ENCODE data around the gene LDHB.
A peak's percentile ranks its signal among the peaks of the same experiment; 100 is the strongest.
"Not testable (repeated sequence)": the region's sequence is repeated elsewhere in the genome, so short reads cannot be mapped to it uniquely, and the experiment has no call there.

LDHB gene

DNA sequence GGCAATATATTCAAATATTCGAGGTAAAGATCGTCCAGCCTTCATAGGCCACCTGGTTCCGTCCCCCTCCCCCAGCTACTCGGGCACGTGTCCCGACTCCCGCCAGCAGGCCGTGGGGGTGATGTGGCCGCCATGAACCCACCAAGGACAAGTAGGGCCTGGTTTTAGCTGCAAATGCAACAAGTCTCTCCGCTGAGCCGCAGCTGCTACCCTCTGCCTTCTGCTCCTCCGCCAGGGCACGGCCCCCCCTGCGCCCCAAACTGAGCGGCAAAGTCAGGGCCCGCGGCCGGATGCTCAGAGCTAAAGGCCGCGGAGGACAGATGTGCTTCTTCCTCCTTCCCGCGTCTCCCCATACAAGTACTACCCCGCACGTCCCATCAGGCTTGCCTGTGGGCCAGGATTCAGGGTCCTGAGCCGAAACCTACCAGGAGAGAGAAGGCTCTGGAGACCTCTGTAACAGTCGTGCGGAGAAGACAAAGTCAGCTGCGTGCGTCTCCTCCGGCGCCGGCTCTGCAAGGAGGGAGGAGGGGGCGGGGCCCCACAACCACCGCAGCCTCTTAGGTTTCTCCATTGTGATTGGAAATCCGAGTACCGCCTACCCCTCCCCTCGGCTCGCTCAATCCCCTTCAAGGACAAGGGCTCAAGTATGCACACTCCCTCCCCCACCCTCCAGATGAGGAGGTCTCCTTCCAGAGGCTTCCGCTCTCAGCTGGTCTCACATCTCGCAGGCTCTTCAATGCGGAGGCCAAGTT, at the start of gene LDHB:
Gene LDHB, minus strand, starts transcription at position 517 of the 752 bp plus-strand sequence. CDS start 3,171 bp downstream, outside the sequence.
- peak; percentile 85 to 92 (median 89) for DNase-seq

DNA sequence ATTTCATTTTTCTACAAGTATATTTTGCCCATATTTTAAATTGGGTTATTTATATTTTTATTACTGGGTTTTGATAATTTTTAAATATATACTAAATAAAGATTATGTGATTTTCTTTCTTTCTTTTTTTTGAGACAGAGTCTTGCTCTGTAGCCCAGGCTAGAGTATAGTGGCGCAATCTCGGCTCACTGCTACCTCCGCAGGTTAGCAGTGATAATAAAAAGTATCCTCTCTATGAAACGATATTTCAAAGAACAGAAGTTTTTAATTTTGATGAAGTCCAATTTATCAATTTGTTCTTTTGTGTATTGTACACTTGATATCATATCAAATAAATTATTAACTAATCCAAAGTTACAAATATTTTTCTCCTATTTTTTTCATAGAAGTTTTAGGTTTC, 47.2 kb upstream of the LDHB start:
- DNase-seq, result no peak

- no peak for DNase-seq
Measured at GRCh38 chr12:21699851-21700250, 42.2 kb upstream of the LDHB start.

GRCh38 chr12:21697904-21698630, 40.4 kb upstream of the LDHB start:
- peak in 2 of 6 experiments; percentile 45 to 53 for DNase-seq

DNA sequence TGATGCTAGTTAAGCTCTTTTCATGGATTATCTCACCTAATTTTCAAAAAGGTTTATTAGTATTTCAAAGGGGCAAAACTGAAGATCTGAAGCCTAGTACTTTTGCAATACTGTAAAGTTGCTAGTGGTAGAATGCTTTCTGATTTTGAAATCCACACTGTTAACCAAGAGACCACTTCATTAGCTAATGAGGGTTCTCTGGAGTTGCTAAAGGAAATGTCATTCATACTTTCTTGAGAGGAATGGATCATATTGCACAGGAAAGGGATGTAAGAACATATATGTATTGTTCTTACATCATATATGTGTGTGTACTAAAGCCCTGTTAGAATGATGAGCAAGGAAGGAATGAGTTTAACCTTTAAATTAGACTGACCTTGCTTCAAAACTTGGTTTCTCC, 39.0 kb upstream of the LDHB start:
- no peak for DNase-seq

GRCh38 chr12:21695986-21696385, 38.3 kb upstream of the LDHB start:
- no peak for DNase-seq

DNA sequence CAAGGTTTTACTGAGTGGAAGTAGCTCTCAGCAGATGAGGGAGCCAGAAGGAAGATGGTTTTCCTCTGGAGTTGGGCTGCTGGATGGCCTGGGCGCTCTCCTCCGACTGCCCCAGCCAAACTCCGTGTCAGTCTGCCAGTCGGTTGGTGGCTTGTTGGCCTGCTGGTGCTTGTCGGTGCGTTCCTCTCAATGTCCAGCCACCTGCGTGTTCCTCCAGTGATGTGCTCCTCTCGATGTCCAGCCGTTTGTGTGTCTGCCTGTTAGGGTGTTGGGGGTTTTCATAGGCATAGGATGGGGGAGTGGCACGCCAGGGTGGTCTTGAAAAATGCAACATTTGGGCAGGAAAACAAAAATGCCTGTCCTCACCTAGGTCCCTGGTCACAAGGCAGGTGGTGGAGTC, 37.0 kb upstream of the LDHB start:
- DNase-seq, result no peak

GRCh38 chr12:21691515-21691914, 33.9 kb upstream of the LDHB start:
- no peak for DNase-seq

- DNase-seq, result peak in 3 of 6 experiments; percentile 43 to 58 (median 43)
Measured at GRCh38 chr12:21690704-21691368, 33.2 kb upstream of the LDHB start.

- no peak for DNase-seq
Measured at GRCh38 chr12:21683115-21683514, 25.5 kb upstream of the LDHB start.

- DNase-seq, result peak in 2 of 6 experiments; percentile 18 to 44
Measured at GRCh38 chr12:21678959-21679358, 21.3 kb upstream of the LDHB start.

DNA sequence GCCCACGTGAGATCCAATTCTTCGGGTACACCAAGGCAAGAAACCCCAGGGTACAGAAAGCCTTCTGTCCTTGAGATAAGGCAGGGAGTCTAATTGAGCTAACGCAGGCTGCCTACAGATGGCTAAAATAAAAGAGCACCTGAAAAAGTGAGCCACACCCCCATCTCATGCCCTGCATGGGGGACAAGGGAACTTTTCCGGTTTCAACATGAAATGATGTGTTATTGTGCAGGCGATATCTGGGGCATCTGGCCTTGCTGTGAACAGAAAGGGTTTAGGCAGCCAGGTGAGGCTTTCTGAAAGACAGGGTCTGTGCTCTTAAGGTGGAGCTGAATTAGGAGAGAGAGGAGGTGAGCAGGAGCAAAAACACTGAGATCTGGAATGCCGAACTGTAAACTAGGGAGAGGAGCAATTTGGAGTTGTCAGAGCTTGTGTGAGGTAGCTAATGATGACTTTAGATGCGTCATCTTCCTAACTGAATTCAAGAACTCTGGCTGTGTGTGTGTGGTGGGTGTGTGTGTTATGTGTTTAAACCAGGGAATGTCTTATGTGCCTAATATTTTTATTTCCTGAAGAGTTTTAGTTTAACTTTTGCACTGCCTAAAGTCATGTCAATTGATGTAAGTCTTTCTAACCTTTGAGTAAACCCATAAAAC, 20.1 kb upstream of the LDHB start:
- DNase-seq, result peak in 5 of 6 experiments; percentile 15 to 33 (median 15)

GRCh38 chr12:21677204-21677603, 19.6 kb upstream of the LDHB start:
- DNase-seq, result peak in 1 of 6 experiments; percentile 15

DNA sequence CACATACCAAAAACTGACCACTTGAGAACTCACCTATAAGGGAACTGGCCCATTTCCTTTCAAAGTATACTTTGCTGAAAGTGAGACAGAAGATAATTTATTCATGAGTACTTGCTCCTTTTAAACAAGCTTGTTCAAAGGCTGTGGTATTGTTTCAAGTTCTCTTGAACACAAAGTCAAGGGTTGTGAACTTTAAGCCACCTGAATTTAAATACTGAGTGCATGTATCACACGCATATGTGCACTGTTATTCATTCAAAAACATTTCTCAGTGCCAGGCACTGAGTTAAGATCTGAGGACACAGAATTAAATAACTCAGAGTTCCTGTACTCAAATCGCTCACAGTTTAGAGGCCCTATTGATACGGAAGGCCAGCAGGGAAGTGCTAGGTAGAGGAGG, 19.1 kb upstream of the LDHB start:
- DNase-seq, result peak in 3 of 6 experiments; percentile 59 to 71 (median 64)

GRCh38 chr12:21675641-21676040, 18.0 kb upstream of the LDHB start:
- DNase-seq, result no peak

- no peak for DNase-seq
Measured at GRCh38 chr12:21675096-21675495, 17.5 kb upstream of the LDHB start.

GRCh38 chr12:21673830-21674552, 16.3 kb upstream of the LDHB start:
- DNase-seq, result not testable (repeated sequence)

DNA sequence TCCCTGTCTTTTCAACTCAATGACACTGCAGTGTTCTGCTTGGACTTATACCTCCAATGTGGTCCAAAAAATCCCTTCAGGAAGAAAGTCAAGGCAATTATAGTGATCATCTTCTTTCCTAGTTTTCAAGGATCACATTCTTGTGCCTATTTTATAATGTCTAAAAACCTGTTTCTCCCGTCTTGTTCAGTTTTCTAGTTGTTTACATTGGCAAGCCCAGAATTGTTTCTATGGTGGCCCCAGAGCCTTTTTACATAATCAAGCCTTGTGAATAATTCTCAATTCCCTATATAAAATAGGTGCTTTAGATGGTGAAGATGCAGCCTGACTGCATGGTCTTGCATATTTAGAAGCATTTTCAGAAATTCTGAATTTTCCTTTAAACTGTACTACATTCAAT, 14.5 kb upstream of the LDHB start:
- DNase-seq, result no peak

GRCh38 chr12:21666722-21667121, 9.1 kb upstream of the LDHB start:
- no peak for DNase-seq

GRCh38 chr12:21665816-21666215, 8.2 kb upstream of the LDHB start:
- no peak for DNase-seq

DNA sequence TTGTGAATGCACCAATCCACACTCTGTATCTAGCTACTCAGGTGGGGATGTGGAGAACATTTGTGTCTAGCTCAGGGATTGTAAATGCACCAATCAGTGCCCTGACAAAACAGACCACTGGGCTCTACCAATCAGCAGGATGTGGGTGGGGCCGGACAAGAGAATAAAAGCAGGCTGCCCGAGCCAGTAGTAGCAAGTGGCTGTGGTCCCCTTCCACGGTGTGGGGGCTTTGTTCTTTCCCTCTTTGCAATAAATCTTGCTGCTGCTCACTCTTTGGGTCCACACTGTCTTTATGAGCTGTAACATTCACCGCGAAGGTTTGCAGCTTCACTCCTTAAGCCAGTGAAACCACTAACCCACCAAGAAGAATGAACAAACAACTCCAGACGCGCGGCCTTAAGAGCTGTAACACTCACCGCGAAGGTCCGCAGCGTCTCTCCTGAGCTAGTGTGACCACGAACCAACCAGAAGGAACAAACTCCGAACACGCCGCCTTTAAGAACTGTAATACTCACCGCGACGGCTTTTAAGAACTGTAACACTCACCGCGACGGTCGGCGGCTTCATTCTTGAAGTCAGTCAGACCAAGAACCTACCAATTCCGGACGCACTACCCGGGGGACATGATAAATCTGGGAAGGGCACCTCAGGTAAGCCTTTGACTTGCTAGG, 4.6 kb upstream of the LDHB start:
- no peak for DNase-seq
